ENCODE measurements around the gene ACSF2. TPM values are rescaled to one million over a fixed set of nuclear protein-coding genes. Genes with fewer than 3 reads are reported as not detected.

ACSF2 gene
- total and polyA plus RNA-seq, 2 donors (not counting 3 experiments of a cell fraction or from before 2014, with no cell fraction given): 33.2 to 37.2 TPM

DNA sequence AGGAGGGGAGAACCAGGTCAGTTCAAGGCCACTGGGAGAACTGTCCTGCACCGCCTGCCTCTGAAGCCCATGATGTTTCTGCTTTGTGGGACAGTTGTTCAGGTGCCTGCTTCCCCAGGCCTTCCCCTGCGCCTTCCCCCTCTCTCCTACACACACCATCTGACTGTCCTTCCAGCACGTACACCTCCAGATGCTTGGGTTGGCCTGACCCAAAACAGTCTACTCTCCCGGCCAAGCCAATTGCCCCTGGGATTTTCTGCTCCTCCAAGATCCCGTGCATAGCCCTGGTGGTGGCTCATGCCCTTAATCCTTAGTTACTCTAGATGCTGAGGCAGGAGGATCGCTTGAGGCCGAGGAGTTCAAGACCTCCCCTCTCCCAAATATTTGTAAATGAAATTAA is 52.0 kb downstream of the ACSF2 start:
- DNase-seq (ENCODE audit: low read depth, low spot score) (no peak), FAIRE-seq (no peak)
- Histone ChIP-seq H3K9me1 (replicated peaks; ENCODE audit: control insufficient read depth, extremely low read depth, insufficient read depth, low read length) (no peaks in the 10 kb centered on the region), H3K4me2 (ENCODE audit: insufficient read depth, low read length) (no peak overlapping the region), H4K20me1 (replicated peaks; ENCODE audit: control insufficient read depth, extremely low read depth, insufficient read depth, low read length) (no peaks in the 10 kb centered on the region), H3K79me2 (ENCODE audit: control insufficient read depth, insufficient read depth, low read length) (peaks cover 8% of the 10 kb centered on the region), H3K9ac (replicated peaks; ENCODE audit: extremely low read depth, insufficient read depth, low read length) (no peak overlapping the region), H3K9me3 (replicated peaks; ENCODE audit: control insufficient read depth, insufficient read depth, low read length) (no peaks in the 10 kb centered on the region), H3K4me3 (replicated peaks in 1 of 3; ENCODE audit: insufficient read depth in 1 of 3, low read depth in 1 of 3, low read length in 3 of 3) (no peak overlapping the region), H3K27ac (ENCODE audit: insufficient read depth, low read depth, low read length) (no peak overlapping the region), H3K27me3 (ENCODE audit: control insufficient read depth in 2 of 2, insufficient read depth in 2 of 2, low read length in 2 of 2) (peaks cover 7 to 17% of the 10 kb centered on the region in 2 experiments), H3K36me3 (ENCODE audit: control insufficient read depth in 2 of 2, extremely low read depth in 1 of 2, insufficient read depth in 2 of 2, low read length in 2 of 2) (peaks cover 2 to 3% of the 10 kb centered on the region in 2 experiments), H2AFZ (ENCODE audit: low read depth, low read length) (peak overlapping the region; percentile 50), H3K4me1 (ENCODE audit: control insufficient read depth, extremely low read depth, insufficient read depth, low read length) (peaks cover 20% of the 10 kb centered on the region)
- BruUV-seq (replicated peaks): no TSS peak
- intact Hi-C loops (cut with micrococcal nuclease): loop anchor here (1.0 to 2.0 kb wide), 2 partner anchors 51 to 278 kb away; partner anchors contain the start of gene ACSF2
- TF ChIP-seq JUN (IDR thresholded peaks at IDR 0.05; ENCODE audit: borderline replicate concordance, insufficient read depth, insufficient read length, low read depth): no peak
- TF ChIP-seq FOS (IDR thresholded peaks at IDR 0.05; ENCODE audit: borderline replicate concordance, insufficient read depth, low read length): no peak
- no peak for TF ChIP-seq EZH2 (IDR thresholded peaks at IDR 0.05; ENCODE audit: borderline replicate concordance, low read depth, low read length, severe bottlenecking)
- no peak for TF ChIP-seq MAX (IDR thresholded peaks at IDR 0.05; ENCODE audit: insufficient read depth, insufficient read length)
- POLR2A ChIA-PET: interaction anchor here (2.1 kb wide), 1 partner anchor 81 kb away, joined by 8 read pairs; the partner anchor contains the start of gene LRRC59
- CTCF ChIA-PET: interaction anchor here (1.3 to 2.4 kb wide), 5 partner anchors 27 to 278 kb away, joined by 3 to 44 read pairs (median 8); partner anchors contain the start of gene LRRC59
- dilution Hi-C loops (cut with MboI; ENCODE audit: extremely low pct_ligation_motif_present, low sequenced_read_pairs): no loop called here

All from endothelial cell of umbilical vein (primary cell).